ENCODE results near the gene SPTBN4.

The SPTBN4 gene

GRCh38 chr19:40609561-40610395 lies 143.0 kb downstream of the SPTBN4 start:
- peaks cover 32% of the 10 kb centered on the region for H3K4me1 ChIP-seq (ENCODE audit: control insufficient read depth, insufficient read depth, low read length)
- CTCF ChIA-PET, result interaction anchor here (0.6 to 20.7 kb wide), 7 partner anchors 11 to 92 kb away, joined by 3 to 470 read pairs (median 3); no protein-coding TSS in a partner anchor
- TF ChIP-seq ZSCAN23 (tag by site-specific recombination; IDR thresholded peaks at IDR 0.05) (no peak), PRDM4 (tag by site-specific recombination; IDR thresholded peaks at IDR 0.05) (peak; percentile 71), ZNF184 (tag by site-specific recombination; IDR thresholded peaks at IDR 0.05) (no peak), ZNF175 (tag by site-specific recombination; IDR thresholded peaks at IDR 0.05) (0 out of 2 replicates have a peak, but pooled peaks have one; percentile 90), ZNF416 (tag by site-specific recombination; IDR thresholded peaks at IDR 0.05) (no peak), ZBTB17 (tag by site-specific recombination; IDR thresholded peaks at IDR 0.05) (no peak; the same call in 1 of the 2 replicates), BCL6B (tag by site-specific recombination; IDR thresholded peaks at IDR 0.05) (no peak), ZNF560 (tag by site-specific recombination; IDR thresholded peaks at IDR 0.05; ENCODE audit: borderline replicate concordance) (no peak), GFI1B (tag by site-specific recombination; IDR thresholded peaks at IDR 0.05) (no peak; the same call in 1 of the 2 replicates), INSM2 (tag by site-specific recombination; IDR thresholded peaks at IDR 0.05) (0 out of 2 replicates have a peak, but pooled peaks have one; percentile 6), ZNF626 (tag by site-specific recombination; IDR thresholded peaks at IDR 0.05) (no peak), ZNF121 (tag by site-specific recombination; IDR thresholded peaks at IDR 0.05) (peak; percentile 22; the same call in 1 of the 2 replicates), ZNF549 (tag by site-specific recombination; IDR thresholded peaks at IDR 0.05) (no peak), ZSCAN16 (tag by site-specific recombination; IDR thresholded peaks at IDR 0.05) (no peak), KLF17 (tag by site-specific recombination; IDR thresholded peaks at IDR 0.05) (peak; percentile 80), ZNF664 (tag by site-specific recombination; IDR thresholded peaks at IDR 0.05) (no peak), KLF16 (tag by site-specific recombination; IDR thresholded peaks at IDR 0.05) (peak; percentile 88), ZNF677 (tag by site-specific recombination; IDR thresholded peaks at IDR 0.05) (0 out of 2 replicates have a peak, but pooled peaks have one; percentile 14), ZNF280C (tag by site-specific recombination; IDR thresholded peaks at IDR 0.05) (no peak), OVOL3 (tag by site-specific recombination; IDR thresholded peaks at IDR 0.05) (no peak), PRDM6 (tag by site-specific recombination; IDR thresholded peaks at IDR 0.05) (no peak)

More at GRCh38 chr19:40609561-40610395, 143.0 kb downstream of the SPTBN4 start:
- peaks cover 0 to 5% of the 10 kb centered on the region in 2 experiments; a peak in 2 of 3 replicates for H3K36me3 ChIP-seq (ENCODE audit: control insufficient read depth in 2 of 2, insufficient read depth in 1 of 2, low read length in 2 of 2)
- H3K4me3 ChIP-seq (ENCODE audit: low read depth, low read length), result peak overlapping the region; percentile 30
- no peaks in the 10 kb centered on the region for H3K9me3 ChIP-seq (ENCODE audit: control insufficient read depth, insufficient read depth, low read depth, low read length)
- POLR2A ChIA-PET, result interaction anchor here (0.6 to 3.8 kb wide), 12 partner anchors 9 to 1073 kb away, joined by 3 to 61 read pairs (median 4); partner anchors contain the start of genes LTBP4 and SERTAD1
- peak overlapping the region; percentile 52; the same call in 1 of the 2 replicates for H3K27ac ChIP-seq (ENCODE audit: extremely low read depth, low read depth, low read length)

All from HEK293 (cell line).